GM12801 (cell line): Measurements from ENCODE around the gene ATOH1.

Source experiments
- TF ChIP-seq, protein P1 (sequence below): IDR thresholded peaks from one replicate; pipeline ENCODE4 v1.5.1; 2011; ENCODE audit warnings: control low read depth; ENCODE audit not compliant: insufficient read length; ENCODE audit errors: extremely low read depth

The ATOH1 gene

DNA sequence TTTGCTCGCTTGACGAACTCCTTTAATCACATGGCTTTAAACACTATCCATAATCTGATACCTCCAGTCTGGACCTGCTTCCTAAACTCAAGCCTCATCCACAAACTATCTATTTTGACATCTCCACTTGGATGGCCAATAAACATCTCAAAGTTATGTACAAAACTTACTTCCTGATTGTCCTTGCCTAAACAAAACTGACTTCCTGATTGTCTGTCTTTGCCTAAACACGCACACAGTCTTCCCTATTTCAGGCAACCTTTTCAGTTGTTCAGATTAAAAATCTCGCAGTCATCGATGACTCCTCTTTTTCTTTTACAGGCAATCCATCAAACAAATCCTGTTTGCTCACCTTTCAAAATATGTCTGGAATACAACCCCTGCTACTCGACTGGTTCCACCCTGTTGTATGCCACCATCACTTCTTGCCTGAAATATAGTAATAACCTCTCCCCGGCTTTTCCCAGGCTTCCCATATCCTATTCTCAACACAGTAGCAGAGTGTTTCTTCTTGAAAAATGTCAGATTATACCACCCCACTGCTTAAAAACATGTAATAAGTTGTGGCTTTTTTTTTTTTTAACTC, 39.0 kb downstream of the ATOH1 start:
- TF ChIP-seq, protein P1, sequence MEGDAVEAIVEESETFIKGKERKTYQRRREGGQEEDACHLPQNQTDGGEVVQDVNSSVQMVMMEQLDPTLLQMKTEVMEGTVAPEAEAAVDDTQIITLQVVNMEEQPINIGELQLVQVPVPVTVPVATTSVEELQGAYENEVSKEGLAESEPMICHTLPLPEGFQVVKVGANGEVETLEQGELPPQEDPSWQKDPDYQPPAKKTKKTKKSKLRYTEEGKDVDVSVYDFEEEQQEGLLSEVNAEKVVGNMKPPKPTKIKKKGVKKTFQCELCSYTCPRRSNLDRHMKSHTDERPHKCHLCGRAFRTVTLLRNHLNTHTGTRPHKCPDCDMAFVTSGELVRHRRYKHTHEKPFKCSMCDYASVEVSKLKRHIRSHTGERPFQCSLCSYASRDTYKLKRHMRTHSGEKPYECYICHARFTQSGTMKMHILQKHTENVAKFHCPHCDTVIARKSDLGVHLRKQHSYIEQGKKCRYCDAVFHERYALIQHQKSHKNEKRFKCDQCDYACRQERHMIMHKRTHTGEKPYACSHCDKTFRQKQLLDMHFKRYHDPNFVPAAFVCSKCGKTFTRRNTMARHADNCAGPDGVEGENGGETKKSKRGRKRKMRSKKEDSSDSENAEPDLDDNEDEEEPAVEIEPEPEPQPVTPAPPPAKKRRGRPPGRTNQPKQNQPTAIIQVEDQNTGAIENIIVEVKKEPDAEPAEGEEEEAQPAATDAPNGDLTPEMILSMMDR, result no peak

DNA sequence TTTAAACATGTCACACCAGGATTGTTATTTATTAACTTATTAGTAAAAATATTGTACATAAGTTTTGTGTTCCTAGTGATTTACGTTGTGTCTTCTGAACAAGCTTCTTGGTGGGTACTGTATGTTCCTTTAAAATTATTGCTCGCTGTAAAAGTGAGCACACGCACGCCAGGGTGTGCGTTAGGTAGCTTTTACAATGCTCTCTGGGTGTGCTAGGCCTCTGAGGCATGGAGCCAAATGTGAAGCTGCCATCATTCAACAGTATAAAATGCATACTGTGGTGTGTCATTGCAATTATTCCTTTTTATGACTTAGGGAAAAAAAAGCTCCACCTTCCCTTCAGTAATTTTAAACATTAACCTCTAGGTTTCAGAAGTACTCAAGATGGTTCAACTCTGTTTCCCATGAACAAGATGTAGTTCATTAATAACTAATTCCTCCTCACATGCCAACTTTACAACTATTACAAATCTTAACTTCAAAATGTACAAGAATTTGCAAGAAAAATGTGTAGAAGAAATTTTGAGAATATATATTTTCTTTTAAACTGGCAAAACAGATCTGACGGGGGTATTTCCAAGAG, 42.4 kb downstream of the ATOH1 start:
- TF ChIP-seq, protein P1, result no peak

DNA sequence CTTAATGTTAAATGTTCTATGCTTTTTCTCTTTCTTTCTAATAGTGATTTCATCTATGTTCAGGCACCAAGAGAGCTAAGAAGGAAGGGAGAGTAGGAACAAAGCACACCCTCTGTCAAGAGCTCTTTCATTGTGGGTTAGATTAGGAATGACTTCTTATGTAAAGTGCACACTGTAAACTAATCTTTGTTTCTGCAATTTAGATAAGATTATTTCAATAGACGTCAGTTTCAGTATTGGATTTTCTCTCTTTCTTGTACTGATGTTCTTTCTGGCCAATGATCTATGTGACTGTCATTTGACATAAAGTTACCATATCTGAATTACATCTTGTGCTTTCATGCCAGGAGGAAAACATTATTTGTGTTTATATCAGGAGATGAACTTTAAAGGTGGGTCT, 48.2 kb downstream of the ATOH1 start:
- TF ChIP-seq, protein P1, result no peak

DNA sequence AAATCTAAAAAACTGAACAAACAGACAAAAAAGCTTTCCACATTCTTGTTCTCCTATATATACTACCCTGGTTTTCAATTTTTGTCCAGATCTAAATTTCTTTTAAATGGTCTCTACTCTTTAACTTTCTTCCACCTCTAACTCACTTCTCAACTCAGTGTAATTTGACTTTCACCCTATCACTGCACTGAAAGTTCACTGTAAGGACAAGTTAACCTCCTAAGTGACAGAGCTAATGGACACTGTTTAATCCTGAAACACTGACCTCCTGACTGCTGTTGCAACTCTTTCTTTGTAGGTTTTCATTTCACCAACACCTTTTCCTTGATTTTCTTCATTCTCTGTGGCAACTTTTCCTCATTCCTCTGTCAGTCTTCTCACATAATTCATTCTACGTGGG, 50.0 kb downstream of the ATOH1 start:
- TF ChIP-seq, protein P1, result no peak

DNA sequence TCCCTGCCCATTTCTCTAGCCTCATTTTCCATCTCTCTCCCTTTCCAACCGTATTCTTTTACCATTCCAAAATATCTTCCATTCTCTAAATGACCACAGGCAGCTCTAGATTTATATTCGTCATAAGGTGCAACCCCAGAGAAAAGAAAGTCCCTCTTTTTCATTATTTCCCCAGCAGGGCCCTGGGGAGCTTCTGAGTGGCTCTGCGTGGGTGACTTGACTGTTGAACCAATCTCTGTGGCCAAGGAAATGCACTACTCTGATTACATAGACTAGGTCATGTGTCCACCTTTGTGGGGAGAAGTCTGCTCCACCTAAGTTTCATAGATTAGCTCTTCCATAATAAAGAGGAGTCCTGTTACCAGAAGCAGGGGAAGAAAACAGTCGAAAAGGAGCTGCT, 51.4 kb downstream of the ATOH1 start:
- TF ChIP-seq, protein P1, result no peak
